SK-N-SH treated with all-trans-retinoic acid at 6 μM for 48 hours (cell line): ENCODE measurements around the gene RFXAP.

Source experiments
- ARNTL ChIP-seq: fragments of 450-650 bp; formaldehyde crosslinking; IDR thresholded peaks from 2 replicates; pipeline ENCODE4 v1.5.0; 2020; ENCODE audit warnings: low read depth, mild to moderate bottlenecking, moderate library complexity, borderline replicate concordance
- CREB5 ChIP-seq: fragments of 250-450 bp; sonication (Bioruptor Pico); IDR thresholded peaks from 2 replicates; pipeline ENCODE4 v1.5.1; 2020; ENCODE audit warnings: low read depth, mild to moderate bottlenecking, moderate library complexity
- CSRNP3 ChIP-seq: fragments of 250-450 bp; sonication (Bioruptor Pico); IDR thresholded peaks from 2 replicates; pipeline ENCODE4 v1.5.1; 2021; ENCODE audit warnings: mild to moderate bottlenecking, moderate library complexity
- ESRRG ChIP-seq: fragments of 250-450 bp; sonication (Bioruptor Pico); IDR thresholded peaks from 2 replicates; pipeline ENCODE4 v1.6.1; 2021; ENCODE audit warnings: mild to moderate bottlenecking
- OSR1 ChIP-seq: fragments of 250-450 bp; sonication (Bioruptor Pico); IDR thresholded peaks from 2 replicates; pipeline ENCODE4 v1.8.0; 2022; ENCODE audit warnings: moderate library complexity, mild to moderate bottlenecking, inconsistent platforms
- PATZ1 ChIP-seq: fragments of 250-450 bp; sonication (Bioruptor Pico); IDR thresholded peaks from 2 replicates; pipeline ENCODE4 v1.8.0; 2020; ENCODE audit warnings: mild to moderate bottlenecking, moderate library complexity, borderline replicate concordance
- POU6F1 ChIP-seq: fragments of 250-450 bp; sonication (Bioruptor Pico); IDR thresholded peaks from 2 replicates; pipeline ENCODE4 v1.8.0; 2021; ENCODE audit warnings: low read depth, mild to moderate bottlenecking, moderate library complexity, borderline replicate concordance
- SNAI2 ChIP-seq: fragments of 250-450 bp; sonication (Bioruptor Pico); IDR thresholded peaks from 2 replicates; pipeline ENCODE4 v1.5.0; 2020; ENCODE audit warnings: mild to moderate bottlenecking, moderate library complexity
- TOX ChIP-seq: fragments of 250-450 bp; sonication (Bioruptor Pico); IDR thresholded peaks from 2 replicates; pipeline ENCODE4 v1.8.0; 2021; ENCODE audit warnings: mild to moderate bottlenecking, moderate library complexity, borderline replicate concordance
- TSHZ2 ChIP-seq: fragments of 250-450 bp; sonication (Bioruptor Pico); IDR thresholded peaks from 2 replicates; pipeline ENCODE4 v1.5.0; 2020; ENCODE audit warnings: mild to moderate bottlenecking, moderate library complexity

- TF ChIP-seq CREB5 (CRISPR knock-in tag) (no peak), OSR1 (CRISPR knock-in tag) (no peak), POU6F1 (CRISPR knock-in tag) (no peak), ARNTL (CRISPR knock-in tag) (no peak), TOX (no peak), TSHZ2 (no peak), SNAI2 (CRISPR knock-in tag) (no peak), PATZ1 (CRISPR knock-in tag) (no peak), ESRRG (CRISPR knock-in tag) (no peak), CSRNP3 (CRISPR knock-in tag) (no peak)
These were observed 12.9 kb upstream of the RFXAP start for GRCh38 chr13:36806102-36806501.
